H9 (cell line): ENCODE data around the gene RPA1. TPM values are rescaled to one million over a fixed set of nuclear protein-coding genes. Genes with fewer than 3 reads are reported as not detected.

ENCODE experiments used
- DNase-seq: peaks from one replicate; pipeline ENCODE4 v3.0.0-alpha.2; 2017
- H2AFZ ChIP-seq: one replicate; pipeline ENCODE4 v1.6.1; 2013; ENCODE audit warnings: mild to moderate bottlenecking, low read length, control low read depth, moderate library complexity
- H2AK5ac ChIP-seq: 2 replicates; pipeline ENCODE4 v1.6.1; 2013; ENCODE audit warnings: low read length, control low read depth, mixed read lengths; ENCODE audit not compliant: insufficient read length
- H2BK120ac ChIP-seq: one replicate; pipeline ENCODE4 v1.6.1; 2013; ENCODE audit warnings: low read depth, mild to moderate bottlenecking, low read length, control low read depth, inconsistent platforms; ENCODE audit not compliant: poor library complexity, severe bottlenecking
- H2BK12ac ChIP-seq: 2 replicates; pipeline ENCODE4 v1.6.1; 2013; ENCODE audit warnings: low read length, control low read depth, mixed read lengths, low read depth; ENCODE audit not compliant: insufficient read length
- H2BK15ac ChIP-seq: 2 replicates; pipeline ENCODE4 v1.6.1; 2013; ENCODE audit warnings: low read depth, low read length, control low read depth
- H2BK20ac ChIP-seq: one replicate; pipeline ENCODE4 v1.6.1; 2013; ENCODE audit warnings: low read depth, mild to moderate bottlenecking, low read length, control low read depth, inconsistent platforms; ENCODE audit not compliant: poor library complexity, severe bottlenecking
- H2BK5ac ChIP-seq: 2 replicates; pipeline ENCODE4 v1.6.1; 2013; ENCODE audit warnings: low read length, control low read depth, mixed read lengths; ENCODE audit not compliant: insufficient read length
- H3K14ac ChIP-seq: 2 replicates; pipeline ENCODE4 v1.6.1; 2013; ENCODE audit warnings: low read length, control low read depth; ENCODE audit not compliant: insufficient read depth
- H3K18ac ChIP-seq: 2 replicates; pipeline ENCODE4 v1.6.1; 2013; ENCODE audit warnings: low read depth, mild to moderate bottlenecking, mixed read lengths, low read length, control low read depth; ENCODE audit not compliant: insufficient read length
- H3K23ac ChIP-seq: 2 replicates; pipeline ENCODE4 v1.6.1; 2013; ENCODE audit warnings: low read length, control low read depth, mixed read lengths, low read depth; ENCODE audit not compliant: insufficient read length
- H3K23me2 ChIP-seq: 2 replicates; pipeline ENCODE4 v1.6.1; 2013; ENCODE audit warnings: low read depth, mild to moderate bottlenecking, mixed read lengths, low read length, control low read depth; ENCODE audit not compliant: insufficient read length, poor library complexity, severe bottlenecking
- H3K27ac ChIP-seq: 2 replicates; pipeline ENCODE4 v1.5.1; 2013; ENCODE audit warnings: low read length, control low read depth, mixed read lengths, low read depth; ENCODE audit not compliant: insufficient read length
- H3K27me3 ChIP-seq: 2 replicates; pipeline ENCODE4 v1.6.1; 2013; ENCODE audit warnings: low read length, control low read depth, inconsistent platforms; ENCODE audit not compliant: insufficient read depth
- H3K4ac ChIP-seq: 2 replicates; pipeline ENCODE4 v1.6.1; 2013; ENCODE audit warnings: low read depth, mild to moderate bottlenecking, control low read depth, inconsistent platforms, low read length, moderate library complexity
- H3K4me1 ChIP-seq: 2 replicates; pipeline ENCODE4 v1.6.1; 2013; ENCODE audit warnings: low read length, control low read depth, inconsistent platforms; ENCODE audit not compliant: insufficient read depth
- H3K4me2 ChIP-seq: 2 replicates; pipeline ENCODE4 v1.6.1; 2013; ENCODE audit warnings: low read length, control low read depth, mixed read lengths; ENCODE audit not compliant: insufficient read length, insufficient read depth
- H3K56ac ChIP-seq: 2 replicates; pipeline ENCODE4 v1.6.1; 2013; ENCODE audit warnings: low read depth, mild to moderate bottlenecking, mixed read lengths, low read length, control low read depth; ENCODE audit not compliant: insufficient read length
- H3K79me1 ChIP-seq: 2 replicates; pipeline ENCODE4 v1.6.1; 2013; ENCODE audit warnings: low read depth, mild to moderate bottlenecking, moderate library complexity, low read length, control low read depth, inconsistent platforms; ENCODE audit not compliant: insufficient read depth, poor library complexity, severe bottlenecking
- H3K79me2 ChIP-seq: 2 replicates; pipeline ENCODE4 v1.6.1; 2013; ENCODE audit warnings: low read length, control low read depth, inconsistent platforms; ENCODE audit not compliant: insufficient read depth
- H3K9ac ChIP-seq: 2 replicates; pipeline ENCODE4 v1.6.1; 2013; ENCODE audit warnings: low read length, control low read depth, mixed read lengths; ENCODE audit not compliant: insufficient read length; ENCODE audit errors: extremely low read depth
- H3K9me3 ChIP-seq: one replicate; pipeline ENCODE4 v1.6.1; 2013; ENCODE audit warnings: low read depth, low read length, inconsistent platforms; ENCODE audit not compliant: control insufficient read depth
- H3T11ph ChIP-seq: one replicate; pipeline ENCODE4 v1.6.1; 2013; ENCODE audit warnings: mild to moderate bottlenecking, low read length, control low read depth, inconsistent platforms
- H4K20me1 ChIP-seq: one replicate; pipeline ENCODE4 v1.6.1; 2013; ENCODE audit not compliant: control insufficient read depth, insufficient read length, insufficient read depth
- H4K5ac ChIP-seq: 2 replicates; pipeline ENCODE4 v1.6.1; 2013; ENCODE audit warnings: low read depth, mild to moderate bottlenecking, mixed read lengths, low read length, control low read depth; ENCODE audit not compliant: insufficient read length
- H4K8ac ChIP-seq: replicated peaks from 2 replicates; pipeline ENCODE4 v1.6.1; 2013; ENCODE audit warnings: low read length, control low read depth, mixed read lengths, low read depth; ENCODE audit not compliant: insufficient read length
- H4K91ac ChIP-seq: 2 replicates; pipeline ENCODE4 v1.6.1; 2013; ENCODE audit warnings: low read depth, mild to moderate bottlenecking, moderate library complexity, mixed read lengths, low read length, control low read depth; ENCODE audit not compliant: insufficient read length
- H3K27ac Mint-ChIP-seq, 3 experiments: 2 replicates in 2 of 3; 3 replicates in 1 of 3; pipeline ENCODE4 v1.8.0; 2020 to 2021; ENCODE audit warnings: mixed read lengths in 3 of 3, mild to moderate bottlenecking in 1 of 3, moderate library complexity in 1 of 3
- H3K27me3 Mint-ChIP-seq: 2 replicates; pipeline ENCODE4 v1.8.0; 2021; ENCODE audit warnings: low read depth, mild to moderate bottlenecking, moderate library complexity, mixed read lengths
- H3K36me3 Mint-ChIP-seq, 3 experiments: 2 replicates in 2 of 3; 3 replicates in 1 of 3; pipeline ENCODE4 v1.8.0; 2020 to 2021; ENCODE audit warnings: low read depth in 3 of 3, mixed read lengths in 3 of 3; ENCODE audit not compliant: insufficient read depth in 1 of 3
- H3K4me1 Mint-ChIP-seq, 2 experiments: 2 replicates each; pipeline ENCODE4 v1.8.0; 2020; ENCODE audit warnings: mixed read lengths in 2 of 2
- H3K4me3 Mint-ChIP-seq, 2 experiments: 2 replicates in 1 of 2; 3 replicates in 1 of 2; pipeline ENCODE4 v1.8.0; 2020 to 2021; ENCODE audit warnings: mild to moderate bottlenecking in 2 of 2, mixed read lengths in 2 of 2, moderate library complexity in 1 of 2
- H3K9me3 Mint-ChIP-seq, 2 experiments: 2 replicates in 1 of 2; 3 replicates in 1 of 2; pipeline ENCODE4 v1.8.0; 2020; ENCODE audit warnings: mild to moderate bottlenecking in 2 of 2, mixed read lengths in 2 of 2, moderate library complexity in 1 of 2
- CTCF ChIP-seq: fragments of 200-600 bp; sonication (generic); conservative IDR thresholded peaks from 3 replicates; pipeline ENCODE4 v1.8.0; 2021; ENCODE audit warnings: antibody characterized with exemption, mild to moderate bottlenecking
- WGBS: extraction: QIAGEN DNeasy Blood & Tissue Kit; methylation state at CpG from one replicate; pipeline ENCODE4 v1.1.7; 2013; ENCODE audit warnings: missing lambda C conversion rate, low lambda C conversion rate, mixed read lengths; ENCODE audit not compliant: insufficient read length; ENCODE audit errors: extremely low coverage; 5-methylcytosine and 5-hydroxymethylcytosine counted together
- total RNA-seq: library from RNA; stranded (reverse); gene quantifications from 2 replicates; pipeline ENCODE4 v1.2.1, GENCODE V29; 2021

The RPA1 gene
- total RNA-seq, 1 experiment from 2014 or later = 215 TPM

- no peak overlapping the region for H3K18ac ChIP-seq
- H2BK15ac ChIP-seq = no peak overlapping the region
- H3K9me3 ChIP-seq = no peaks in the 10 kb centered on the region
- Mint-ChIP-seq H3K27ac (no peak overlapping the region), H3K4me3 (no peak overlapping the region), H3K4me1 (no peaks in the 10 kb centered on the region), H3K27me3 (no peaks in the 10 kb centered on the region), H3K9me3 (no peaks in the 10 kb centered on the region), H3K36me3 (peaks cover 25 to 88% (median 82%) of the 10 kb centered on the region in 3 experiments; a peak in 6 of 7 replicates)
- H2BK5ac ChIP-seq = no peak overlapping the region
- no peak overlapping the region for H3T11ph ChIP-seq
- DNase-seq = no peak
- no peak overlapping the region for H2AK5ac ChIP-seq
- no peak overlapping the region for H3K56ac ChIP-seq
- H4K91ac ChIP-seq = no peak overlapping the region
- H3K23me2 ChIP-seq = no peaks in the 10 kb centered on the region
- no peak overlapping the region for H2BK120ac ChIP-seq
- no peak overlapping the region for H4K8ac ChIP-seq
- no peak overlapping the region for H3K4ac ChIP-seq
- H2BK12ac ChIP-seq = no peak overlapping the region
- H3K9ac ChIP-seq = no peak overlapping the region
- H2BK20ac ChIP-seq = no peak overlapping the region
- H4K5ac ChIP-seq = no peak overlapping the region
- H3K27me3 ChIP-seq = no peaks in the 10 kb centered on the region
- no peak overlapping the region for H3K23ac ChIP-seq
- TF ChIP-seq CTCF = no peak
- no peaks in the 10 kb centered on the region for H3K79me2 ChIP-seq
- no peaks in the 10 kb centered on the region for H3K79me1 ChIP-seq
- H4K20me1 ChIP-seq = no peaks in the 10 kb centered on the region
- no peak overlapping the region for H2AFZ ChIP-seq
- H3K4me1 ChIP-seq = no peaks in the 10 kb centered on the region
- WGBS = no CpG with 5 or more reads among the region's 17 CpGs
- no peak overlapping the region for H3K14ac ChIP-seq
- H3K27ac ChIP-seq = no peak overlapping the region
- no peak overlapping the region for H3K4me2 ChIP-seq
These were observed 48.8 kb downstream of the RPA1 start for GRCh38 chr17:1878419-1879121.
